NCI-H2196 (cell line): ENCODE results near the gene GRIK4.

ENCODE experiments used
- DNase-seq: peaks from one replicate; lab custom pipeline; 2025; ENCODE audit not compliant: unreplicated experiment; lab: John Stamatoyannopoulos, UW

The GRIK4 gene

GRCh38 chr11:120869516-120870011, 358.0 kb downstream of the GRIK4 start:
- DNase-seq = no peak

GRCh38 chr11:120871194-120871593, 359.6 kb downstream of the GRIK4 start:
- DNase-seq = no peak

DNA sequence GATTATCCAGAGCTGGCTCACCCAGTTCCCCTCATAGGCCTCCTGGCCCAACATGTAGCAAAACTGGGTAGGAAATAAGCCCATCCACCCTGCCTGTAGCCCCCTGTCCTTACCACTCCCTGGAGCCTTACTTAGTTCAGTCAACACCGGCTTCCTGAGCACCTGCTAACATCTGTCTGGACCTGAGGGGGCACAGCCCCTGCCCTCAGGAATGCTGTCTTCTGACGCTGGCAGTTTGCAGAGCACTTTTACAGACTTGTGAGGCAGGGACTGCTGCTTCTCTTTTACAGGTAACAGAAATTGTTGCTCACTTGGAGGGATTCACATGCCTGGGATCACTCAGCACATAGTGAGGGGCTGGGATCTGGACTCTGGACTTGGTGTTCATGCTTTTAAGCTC, 360.4 kb downstream of the GRIK4 start:
- no peak for DNase-seq

DNA sequence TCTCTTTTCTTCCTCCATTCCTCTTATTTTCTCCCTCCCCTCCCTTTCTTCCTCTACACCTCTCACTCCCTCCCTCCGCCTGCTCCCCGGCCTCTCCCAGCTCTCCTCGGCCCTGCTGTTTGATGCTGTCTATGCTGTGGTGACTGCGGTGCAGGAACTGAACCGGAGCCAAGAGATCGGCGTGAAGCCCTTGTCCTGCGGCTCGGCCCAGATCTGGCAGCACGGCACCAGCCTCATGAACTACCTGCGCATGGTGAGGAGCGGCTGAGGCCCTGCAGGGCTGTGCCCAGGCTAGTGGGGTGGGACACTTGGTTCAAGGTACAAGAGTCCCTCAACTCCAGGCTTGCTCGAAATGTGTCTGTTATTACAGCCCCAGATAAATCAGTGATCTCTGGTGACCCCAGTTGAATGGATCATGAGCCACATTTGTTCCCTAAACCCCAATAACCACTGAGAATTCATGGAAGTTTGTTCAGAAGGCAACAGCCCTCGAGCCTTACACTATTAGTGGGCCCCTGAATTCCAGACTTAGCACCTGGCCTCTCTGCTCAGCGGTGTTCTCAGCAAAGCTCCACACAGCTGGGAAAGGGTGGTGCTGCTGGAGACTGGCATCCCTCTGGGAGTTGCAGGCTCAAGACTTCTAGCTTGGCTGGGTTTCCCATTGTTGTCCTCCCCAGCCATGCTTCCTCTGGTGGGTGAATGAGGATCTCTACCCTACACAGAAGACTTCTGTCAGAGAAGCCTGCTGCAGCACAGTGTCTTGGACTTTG, 362.6 kb downstream of the GRIK4 start:
- no peak for DNase-seq

GRCh38 chr11:120875986-120876385, 364.4 kb downstream of the GRIK4 start:
- no peak for DNase-seq

DNA sequence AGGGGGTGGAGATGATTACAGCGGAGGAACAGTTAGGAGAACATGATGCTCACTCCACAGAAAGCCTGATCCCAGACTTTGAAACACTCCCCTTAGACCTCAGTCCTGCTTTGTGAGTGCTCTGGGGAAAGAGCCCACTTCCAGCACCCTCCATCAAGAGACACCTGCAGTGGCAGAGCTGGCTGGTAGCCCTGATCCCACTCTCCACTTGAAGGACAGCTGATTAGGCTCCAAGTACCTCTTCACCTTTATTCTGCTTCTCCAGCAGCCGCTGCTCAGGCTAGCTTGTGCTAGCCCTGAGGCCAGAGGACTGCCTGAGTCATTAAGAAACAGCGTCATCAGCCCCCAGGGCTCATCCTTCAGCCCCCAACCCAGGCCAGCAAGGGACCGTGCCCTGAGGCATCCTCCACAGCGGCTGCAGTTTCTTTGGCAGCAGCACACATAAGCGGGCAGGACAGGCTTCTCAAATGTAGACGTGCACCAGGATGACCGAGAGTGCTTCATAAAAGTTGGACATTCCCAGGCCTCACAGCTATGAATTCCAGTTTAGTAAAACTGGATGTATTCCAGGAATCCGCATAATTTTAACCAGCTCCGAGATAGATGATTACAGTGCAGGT, 366.3 kb downstream of the GRIK4 start:
- DNase-seq = no peak

- no peak for DNase-seq
These were observed 367.2 kb downstream of the GRIK4 start for GRCh38 chr11:120878781-120879180.

GRCh38 chr11:120880498-120881175, 369.1 kb downstream of the GRIK4 start:
- no peak for DNase-seq

DNA sequence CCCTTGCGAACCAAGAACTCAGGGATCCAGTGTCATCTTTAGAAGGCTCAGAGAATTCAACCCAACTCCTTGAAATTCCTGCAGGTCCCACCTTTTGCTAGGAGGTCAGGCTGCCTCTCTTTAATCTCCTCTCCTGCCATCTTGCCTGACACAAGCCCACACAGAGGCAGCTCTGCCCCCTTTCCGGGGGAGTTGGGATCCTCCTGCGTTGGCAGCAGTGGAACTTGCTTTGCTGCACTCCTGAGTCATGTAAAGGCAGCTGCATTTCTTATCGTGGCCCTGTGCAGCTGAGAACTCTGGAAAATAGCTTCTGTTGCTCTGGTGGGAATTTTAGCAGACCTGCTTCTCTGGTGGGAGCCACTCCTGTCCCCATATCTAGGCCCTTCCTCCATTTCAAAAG, 370.0 kb downstream of the GRIK4 start:
- no peak for DNase-seq

- DNase-seq = no peak
These were observed 370.6 kb downstream of the GRIK4 start for GRCh38 chr11:120882175-120882574.

GRCh38 chr11:120883404-120884080, 372.0 kb downstream of the GRIK4 start:
- no peak for DNase-seq

- no peak for DNase-seq
These were observed 372.8 kb downstream of the GRIK4 start for GRCh38 chr11:120884154-120885020.

DNA sequence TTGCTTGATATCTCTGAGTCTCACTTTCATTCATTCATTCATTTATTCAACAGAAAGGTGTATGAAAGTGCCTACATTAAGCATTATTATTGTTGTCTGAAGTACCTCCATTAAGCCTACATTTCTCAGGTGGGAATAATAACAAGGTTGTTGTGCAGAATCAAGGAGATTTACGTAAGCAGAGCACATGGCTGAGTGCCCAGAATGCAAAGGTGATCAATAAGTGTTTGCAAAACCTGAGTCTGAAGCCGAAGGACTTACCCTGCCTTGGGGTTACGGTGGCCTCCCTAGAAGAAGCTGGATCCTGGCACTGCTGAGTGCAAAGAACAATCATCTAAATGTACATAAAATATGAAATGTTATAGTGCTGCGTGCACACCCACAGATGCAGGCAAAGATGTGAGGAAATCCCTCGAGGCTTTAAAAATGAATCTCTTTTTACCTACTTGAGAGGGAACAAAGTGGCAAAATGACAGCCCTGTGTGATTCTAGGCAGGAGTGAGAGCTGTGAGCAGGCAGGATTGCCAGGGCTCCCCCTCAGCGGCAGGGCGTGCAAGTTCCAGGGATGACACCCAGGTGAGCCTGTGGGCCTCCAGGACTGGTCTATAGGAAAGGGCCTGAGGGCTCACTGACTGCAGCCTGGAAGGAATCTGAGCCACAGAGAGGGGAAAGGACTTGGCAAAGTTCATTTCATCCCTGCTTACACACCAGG, 379.2 kb downstream of the GRIK4 start:
- no peak for DNase-seq

GRCh38 chr11:120893440-120894201, 382.1 kb downstream of the GRIK4 start:
- DNase-seq = no peak

DNA sequence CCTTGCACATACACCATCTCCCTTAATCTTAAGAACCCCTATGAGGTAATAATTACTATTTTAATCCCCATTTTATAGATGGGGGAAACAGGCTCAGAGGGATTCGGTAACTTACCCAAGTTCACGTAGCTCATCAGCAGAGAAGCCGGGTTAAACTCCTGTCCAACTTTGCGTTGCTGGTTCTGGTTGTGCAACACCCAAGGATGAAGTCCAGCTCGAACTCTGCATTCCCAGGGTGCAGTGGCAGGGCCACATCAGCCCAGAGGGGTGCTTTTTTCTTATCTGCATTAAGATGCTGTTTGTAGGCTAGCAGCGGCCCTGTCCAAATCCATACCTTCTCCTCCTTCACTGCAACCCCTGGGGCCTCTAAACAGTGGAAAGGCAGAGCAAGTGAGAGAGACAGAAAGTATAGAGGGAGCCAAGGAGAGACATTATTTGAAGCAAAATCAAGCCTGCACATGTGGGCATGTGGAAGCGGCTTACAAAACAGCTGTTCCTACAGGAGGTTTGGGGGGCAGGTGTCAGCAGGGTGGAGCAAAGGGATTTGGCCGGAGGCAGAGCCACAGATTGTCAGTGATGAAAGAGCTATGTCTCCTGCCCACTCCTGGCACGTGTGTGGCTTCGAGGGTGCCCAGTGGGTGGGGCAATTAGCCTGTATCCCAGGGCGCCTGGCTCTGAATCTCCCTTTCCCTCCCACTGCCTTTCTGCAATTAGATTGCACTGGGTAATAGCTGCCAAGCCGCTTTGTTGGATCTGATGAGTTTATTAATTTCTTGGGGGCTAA, 382.8 kb downstream of the GRIK4 start:
- no peak for DNase-seq

- no peak for DNase-seq
These were observed 385.1 kb downstream of the GRIK4 start for GRCh38 chr11:120896687-120897086.

DNA sequence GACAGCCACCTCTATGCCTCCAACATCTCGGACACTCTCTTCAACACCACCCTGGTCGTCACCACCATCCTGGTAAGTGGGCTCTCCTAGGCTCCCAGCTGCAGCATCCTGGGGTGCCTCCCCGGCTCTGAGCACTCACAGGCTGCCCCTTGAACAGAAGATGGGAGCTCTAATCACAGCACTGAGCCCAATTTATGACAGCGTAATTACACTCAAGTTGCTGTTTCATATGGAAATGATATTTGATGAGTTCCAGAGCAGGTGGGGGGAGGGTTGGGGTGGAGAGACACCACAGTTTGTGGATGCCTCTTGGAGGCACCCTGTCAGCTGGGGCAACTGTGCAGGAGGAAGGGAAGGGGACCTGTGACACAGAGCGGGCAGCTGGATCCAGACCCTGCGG, 387.0 kb downstream of the GRIK4 start:
- DNase-seq = no peak

- DNase-seq = no peak
These were observed 388.2 kb downstream of the GRIK4 start for GRCh38 chr11:120899720-120900119.
